NCI-H345 (cell line): ENCODE data around the gene CHRDL2.

Source experiments
- DNase-seq: peaks from one replicate; lab custom pipeline; 2025; lab: John Stamatoyannopoulos, UW

Gene CHRDL2

GRCh38 chr11:74710281-74710938 lies 20.8 kb downstream of the CHRDL2 start:
- DNase-seq = no peak

- DNase-seq = no peak
These were observed 22.1 kb downstream of the CHRDL2 start for GRCh38 chr11:74709175-74709574.

GRCh38 chr11:74707602-74708510 lies 23.4 kb downstream of the CHRDL2 start:
- DNase-seq = no peak

- DNase-seq = no peak
These were observed 24.0 kb downstream of the CHRDL2 start for GRCh38 chr11:74707182-74707581.

GRCh38 chr11:74703211-74703610 lies 28.0 kb downstream of the CHRDL2 start:
- DNase-seq = no peak

- DNase-seq = peak; percentile 48
These were observed 28.7 kb downstream of the CHRDL2 start for GRCh38 chr11:74702383-74703007.

GRCh38 chr11:74701351-74701750 lies 29.9 kb downstream of the CHRDL2 start:
- no peak for DNase-seq

GRCh38 chr11:74699615-74700396 lies 31.4 kb downstream of the CHRDL2 start:
- no peak for DNase-seq

GRCh38 chr11:74697722-74698121 lies 33.5 kb downstream of the CHRDL2 start:
- DNase-seq = no peak

- DNase-seq = no peak
These were observed 34.1 kb downstream of the CHRDL2 start for GRCh38 chr11:74696939-74697675.

- DNase-seq = no peak
These were observed 34.7 kb downstream of the CHRDL2 start for GRCh38 chr11:74696500-74696899.

GRCh38 chr11:74695705-74696280 lies 35.4 kb downstream of the CHRDL2 start:
- no peak for DNase-seq

GRCh38 chr11:74694136-74694930 lies 36.9 kb downstream of the CHRDL2 start:
- no peak for DNase-seq

GRCh38 chr11:74693531-74693930 lies 37.7 kb downstream of the CHRDL2 start:
- no peak for DNase-seq

- DNase-seq = no peak
These were observed 39.5 kb downstream of the CHRDL2 start for GRCh38 chr11:74691755-74692154.

GRCh38 chr11:74689666-74690065 lies 41.6 kb downstream of the CHRDL2 start:
- no peak for DNase-seq

- no peak for DNase-seq
These were observed 43.8 kb downstream of the CHRDL2 start for GRCh38 chr11:74687237-74688023.

GRCh38 chr11:74686792-74687191 lies 44.4 kb downstream of the CHRDL2 start:
- no peak for DNase-seq

GRCh38 chr11:74685905-74686304 lies 45.3 kb downstream of the CHRDL2 start:
- DNase-seq = no peak
